CD4-positive, alpha-beta T cell treated with Interleukin-15 for 1 hour (primary cell): Measurements from ENCODE around the gene AMPD3.

Source experiments
- DNase-seq: peaks from one replicate; pipeline ENCODE4 v3.0.0-alpha.2; 2020

AMPD3 gene

GRCh38 chr11:10542776-10543175, 87.7 kb downstream of the AMPD3 start:
- DNase-seq, result no peak

- DNase-seq, result no peak
Observed at GRCh38 chr11:10543782-10544181, 88.7 kb downstream of the AMPD3 start.

- DNase-seq, result peak; percentile 53
Observed at GRCh38 chr11:10544491-10545465, 89.7 kb downstream of the AMPD3 start.

GRCh38 chr11:10550503-10551289, 95.6 kb downstream of the AMPD3 start:
- DNase-seq, result no peak

- no peak for DNase-seq
Observed at GRCh38 chr11:10551290-10551592, 96.2 kb downstream of the AMPD3 start.

- DNase-seq, result no peak
Observed at GRCh38 chr11:10551845-10552352, 96.8 kb downstream of the AMPD3 start.

GRCh38 chr11:10556590-10556989, 101.5 kb downstream of the AMPD3 start:
- no peak for DNase-seq
